Mesenchymal stem cell (in vitro differentiated cells and primary cell): Measurements from ENCODE around the gene PAX6.

Experiments used
- DNase-seq: peaks from one replicate; pipeline ENCODE4 v3.0.0-alpha.2; 2013
- H2AFZ ChIP-seq: one replicate; pipeline ENCODE4 v1.6.1; 2013; ENCODE audit warnings: low read depth, mild to moderate bottlenecking, control low read depth, inconsistent platforms, low read length, moderate library complexity
- H2AK5ac ChIP-seq: 2 replicates; pipeline ENCODE4 v1.6.1; 2013; ENCODE audit warnings: low read length, moderate library complexity, mild to moderate bottlenecking, inconsistent platforms; ENCODE audit not compliant: severe bottlenecking
- H2BK120ac ChIP-seq: one replicate; pipeline ENCODE4 v1.6.1; 2013; ENCODE audit warnings: low read depth, mild to moderate bottlenecking, inconsistent platforms, low read length, moderate library complexity
- H2BK12ac ChIP-seq, 2 experiments: one replicate each; pipeline ENCODE4 v1.6.1; 2013; ENCODE audit warnings: inconsistent platforms in 2 of 2, low read length in 2 of 2, mild to moderate bottlenecking in 2 of 2, moderate library complexity in 2 of 2, control low read depth in 1 of 2
- H2BK15ac ChIP-seq: one replicate; pipeline ENCODE4 v1.6.1; 2013; ENCODE audit warnings: mild to moderate bottlenecking, low read depth, inconsistent platforms; ENCODE audit not compliant: poor library complexity, severe bottlenecking
- H2BK5ac ChIP-seq: 2 replicates; pipeline ENCODE4 v1.6.1; 2013; ENCODE audit warnings: low read depth, mild to moderate bottlenecking, low read length, control low read depth, inconsistent platforms; ENCODE audit not compliant: poor library complexity, severe bottlenecking
- H3K14ac ChIP-seq, 2 experiments: one replicate each; pipeline ENCODE4 v1.6.1; 2013; ENCODE audit warnings: inconsistent platforms in 2 of 2, low read length in 2 of 2, control low read depth in 1 of 2, mild to moderate bottlenecking in 1 of 2, moderate library complexity in 1 of 2
- H3K18ac ChIP-seq, 2 experiments: one replicate each; pipeline ENCODE4 v1.6.1; 2013; ENCODE audit warnings: inconsistent platforms in 2 of 2, low read length in 2 of 2, control low read depth in 1 of 2, low read depth in 1 of 2, mild to moderate bottlenecking in 1 of 2
- H3K23ac ChIP-seq, 2 experiments: one replicate each; pipeline ENCODE4 v1.6.1; 2013; ENCODE audit warnings: inconsistent platforms in 2 of 2, low read length in 2 of 2, mild to moderate bottlenecking in 2 of 2, moderate library complexity in 2 of 2, control low read depth in 1 of 2
- H3K27ac ChIP-seq: 2 replicates; pipeline ENCODE4 v1.5.1; 2013; ENCODE audit warnings: mild to moderate bottlenecking, moderate library complexity, low read length, control low read depth, inconsistent platforms; ENCODE audit not compliant: poor library complexity, severe bottlenecking
- H3K27me3 ChIP-seq, 2 experiments: 2 replicates each; pipeline versions ENCODE4 v1.6.1 to v1.7.0; 2013; ENCODE audit warnings: low read length in 2 of 2, mild to moderate bottlenecking in 2 of 2, moderate library complexity in 2 of 2, control low read depth in 1 of 2, inconsistent platforms in 1 of 2; ENCODE audit not compliant: control insufficient read depth in 1 of 2, insufficient read depth in 1 of 2
- H3K36me3 ChIP-seq, 2 experiments: 2 replicates each; pipeline versions ENCODE4 v1.6.1 to v1.7.0; 2013; ENCODE audit warnings: low read length in 2 of 2, control low read depth in 1 of 2, inconsistent platforms in 1 of 2, low read depth in 1 of 2, mild to moderate bottlenecking in 1 of 2; ENCODE audit not compliant: insufficient read depth in 2 of 2, control insufficient read depth in 1 of 2
- H3K4ac ChIP-seq, 2 experiments: one replicate each; pipeline ENCODE4 v1.6.1; 2013; ENCODE audit warnings: inconsistent platforms in 2 of 2, low read length in 2 of 2, mild to moderate bottlenecking in 2 of 2, moderate library complexity in 2 of 2, control low read depth in 1 of 2, low read depth in 1 of 2
- H3K4me1 ChIP-seq: 2 replicates; pipeline ENCODE4 v1.6.1; 2013; ENCODE audit warnings: low read depth, low read length, control low read depth; ENCODE audit not compliant: control insufficient read depth, insufficient read depth
- H3K4me2 ChIP-seq: 2 replicates; pipeline ENCODE4 v1.6.1; 2013; ENCODE audit warnings: low read length, mild to moderate bottlenecking, inconsistent platforms; ENCODE audit not compliant: poor library complexity, severe bottlenecking
- H3K4me3 ChIP-seq, 2 experiments: 2 replicates each; pipeline versions ENCODE4 v1.5.1 to v1.7.0; 2013; ENCODE audit warnings: low read length in 2 of 2, mild to moderate bottlenecking in 2 of 2, control low read depth in 1 of 2, low read depth in 1 of 2; ENCODE audit not compliant: insufficient read depth in 1 of 2
- H3K79me1 ChIP-seq: replicated peaks from 2 replicates; pipeline ENCODE4 v1.6.1; 2013; ENCODE audit warnings: mild to moderate bottlenecking, control low read depth, low read length, inconsistent platforms; ENCODE audit not compliant: poor library complexity, severe bottlenecking
- H3K9ac ChIP-seq: 2 replicates; pipeline ENCODE4 v1.7.0; 2013; ENCODE audit warnings: mild to moderate bottlenecking, low read length, moderate library complexity
- H3K9me3 ChIP-seq: 2 replicates; pipeline ENCODE4 v1.7.0; 2013; ENCODE audit warnings: mild to moderate bottlenecking, low read length; ENCODE audit not compliant: control insufficient read depth
- H4K8ac ChIP-seq: one replicate; pipeline ENCODE4 v1.6.1; 2013; ENCODE audit warnings: inconsistent platforms, mild to moderate bottlenecking, low read length, moderate library complexity
- H4K91ac ChIP-seq: one replicate; pipeline ENCODE4 v1.6.1; 2013; ENCODE audit warnings: mild to moderate bottlenecking, low read length, inconsistent platforms
- WGBS: methylation state at CpG from one replicate; pipeline ENCODE4 v1.1.7; 2013; ENCODE audit warnings: mixed read lengths; 5-methylcytosine and 5-hydroxymethylcytosine counted together

Gene PAX6

GRCh38 chr11:31798554-31799434 is 12.3 kb downstream of the PAX6 start:
- H3K18ac ChIP-seq = no peak overlapping the region
- no peak overlapping the region for H3K4ac ChIP-seq
- no peak overlapping the region for H2BK120ac ChIP-seq
- H3K14ac ChIP-seq = no peak overlapping the region
- H2BK15ac ChIP-seq = no peak overlapping the region
- 2% methylated on average over 52 of the region's 60 CpGs for whole genome bisulfite sequencing
- peak overlapping the region; percentile 49 for H3K4me2 ChIP-seq
- no peak overlapping the region for H4K8ac ChIP-seq
- no peak overlapping the region for H2AFZ ChIP-seq
- H3K9me3 ChIP-seq = peaks cover 5% of the 10 kb centered on the region
- peaks cover 82 to 93% of the 10 kb centered on the region in 2 experiments for H3K27me3 ChIP-seq
- H2AK5ac ChIP-seq = no peak overlapping the region
- no peaks in the 10 kb centered on the region for H3K36me3 ChIP-seq
- peak overlapping the region in 1 of 2 experiments; percentile 18 for H3K4me3 ChIP-seq
- H2BK5ac ChIP-seq = no peak overlapping the region
- DNase-seq = no peak
- peak overlapping the region in 1 of 2 experiments; percentile 89 for H3K23ac ChIP-seq
- H3K27ac ChIP-seq = no peak overlapping the region
- H3K4me1 ChIP-seq = peaks cover 18% of the 10 kb centered on the region
- H3K79me1 ChIP-seq = no peaks in the 10 kb centered on the region
- no peak overlapping the region for H4K91ac ChIP-seq
- no peak overlapping the region for H3K9ac ChIP-seq
- no peak overlapping the region for H2BK12ac ChIP-seq

DNA sequence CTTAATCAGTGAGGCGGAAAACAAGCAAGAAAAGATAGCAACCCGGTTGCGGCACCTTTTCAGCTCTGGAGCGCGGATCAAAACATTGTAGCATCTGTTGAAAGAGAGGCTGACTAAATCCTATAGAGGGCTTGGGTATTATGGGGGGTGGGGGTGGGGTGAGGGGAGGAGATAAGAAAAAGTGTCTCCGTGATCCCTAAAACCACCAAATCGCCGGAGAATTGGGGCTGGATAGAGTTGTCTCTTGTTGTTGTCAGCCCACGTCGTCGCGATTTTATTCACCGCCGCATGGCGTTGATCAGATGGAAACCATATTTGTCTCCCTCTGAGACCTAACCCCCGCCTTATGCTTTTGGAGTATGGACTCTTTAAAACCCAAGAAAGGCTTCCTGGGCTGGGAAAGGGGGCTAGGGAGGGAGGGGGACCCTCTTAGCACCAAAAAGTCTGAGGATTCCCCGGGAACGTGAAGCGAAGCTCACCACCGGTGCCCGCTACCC is 13.0 kb downstream of the PAX6 start:
- Histone ChIP-seq H3K36me3 (no peaks in the 10 kb centered on the region), H2BK15ac (no peak overlapping the region), H3K27me3 (peaks cover 82 to 92% of the 10 kb centered on the region in 2 experiments), H3K18ac (no peak overlapping the region), H2AK5ac (no peak overlapping the region), H3K4me1 (peaks cover 16% of the 10 kb centered on the region), H3K4me3 (peak overlapping the region in 1 of 2 experiments; percentile 52), H3K23ac (peak overlapping the region in 1 of 2 experiments; percentile 89), H3K4ac (no peak overlapping the region), H3K27ac (no peak overlapping the region), H2BK5ac (no peak overlapping the region), H3K79me1 (no peaks in the 10 kb centered on the region), H3K4me2 (peak overlapping the region; percentile 49), H3K9ac (no peak overlapping the region), H2BK12ac (no peak overlapping the region), H4K91ac (no peak overlapping the region), H3K14ac (no peak overlapping the region), H2AFZ (no peak overlapping the region), H2BK120ac (no peak overlapping the region), H3K9me3 (peaks cover 5% of the 10 kb centered on the region), H4K8ac (no peak overlapping the region)
- DNase-seq = no peak
- WGBS = 2% methylated on average over 12 of the region's 21 CpGs

DNA sequence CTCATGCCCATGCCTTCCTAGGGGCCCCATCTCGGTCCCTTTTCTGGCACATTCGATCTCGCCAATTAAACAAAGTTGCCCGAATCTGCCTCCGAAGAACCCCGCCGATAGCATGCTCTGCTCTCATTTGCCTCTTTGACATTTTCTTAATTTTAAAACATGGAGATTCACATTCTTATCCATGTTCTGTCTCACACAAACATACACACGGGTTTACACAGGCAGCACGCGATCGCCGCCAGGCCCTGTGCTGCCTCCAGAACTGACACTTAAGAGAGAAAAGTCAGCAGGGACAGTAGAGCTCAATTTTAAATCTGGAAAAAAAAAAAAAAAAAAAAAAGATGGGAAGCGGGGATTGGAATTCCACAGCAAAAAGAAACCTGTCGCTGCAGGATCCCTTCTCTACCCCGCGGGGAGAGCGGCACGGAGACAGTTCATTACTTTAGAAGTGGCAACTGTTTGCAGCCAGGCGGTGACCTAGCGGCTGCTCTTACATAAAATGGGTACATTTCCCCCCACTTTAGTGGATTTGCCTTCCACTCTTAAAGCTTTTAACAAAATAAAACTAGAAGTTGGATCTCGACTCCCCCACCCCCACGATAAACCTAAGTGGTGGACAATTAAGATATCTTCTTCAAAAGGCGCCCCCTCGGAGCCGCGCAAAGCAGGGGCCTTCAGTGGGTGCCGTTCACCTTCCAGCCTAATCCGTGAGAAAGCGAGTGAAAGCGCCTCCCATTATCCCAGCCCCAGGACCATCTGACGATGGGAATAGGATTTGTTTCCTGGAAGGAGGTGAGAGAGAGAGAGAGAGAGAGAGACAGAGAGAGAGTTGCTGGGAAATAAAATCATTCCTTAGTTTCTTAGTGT is 13.7 kb downstream of the PAX6 start:
- H2BK15ac ChIP-seq = no peak overlapping the region
- H3K27ac ChIP-seq = no peak overlapping the region
- H3K27me3 ChIP-seq = peaks cover 75 to 86% of the 10 kb centered on the region in 2 experiments
- no peak overlapping the region for H3K14ac ChIP-seq
- H2BK5ac ChIP-seq = no peak overlapping the region
- no peak overlapping the region for H2AFZ ChIP-seq
- H3K36me3 ChIP-seq = no peaks in the 10 kb centered on the region
- H3K4ac ChIP-seq = no peak overlapping the region
- peaks cover 5% of the 10 kb centered on the region for H3K9me3 ChIP-seq
- H2BK120ac ChIP-seq = no peak overlapping the region
- H3K79me1 ChIP-seq = no peaks in the 10 kb centered on the region
- H3K9ac ChIP-seq = no peak overlapping the region
- peak overlapping the region in 1 of 2 experiments; percentile 65 for H3K23ac ChIP-seq
- no peak for DNase-seq
- no peak overlapping the region for H3K18ac ChIP-seq
- no peak overlapping the region for H2BK12ac ChIP-seq
- H2AK5ac ChIP-seq = no peak overlapping the region
- H3K4me2 ChIP-seq = peak overlapping the region; percentile 48
- peak overlapping the region in 1 of 2 experiments; percentile 52 for H3K4me3 ChIP-seq
- no peak overlapping the region for H4K8ac ChIP-seq
- WGBS = 5% methylated on average over 31 of the region's 31 CpGs
- peaks cover 16% of the 10 kb centered on the region for H3K4me1 ChIP-seq
- H4K91ac ChIP-seq = no peak overlapping the region
